Sigmoid colon (tissue), 4 donors: ENCODE measurements around the gene DTNBP1.

Experiments used
- EP300 ChIP-seq, 4 donors: sonication (generic); formaldehyde crosslinking; IDR thresholded peaks; one replicate each; pipeline ENCODE4 v1.6.1; 2017; ENCODE audit warnings: antibody characterized with exemption in 4 of 4
- POLR2A ChIP-seq, 2 donors: fragments of 450-650 bp; IDR thresholded peaks; one replicate each; pipeline ENCODE4 v1.6.1; 2016; ENCODE audit warnings: antibody characterized with exemption in 2 of 2, mild to moderate bottlenecking in 2 of 2, moderate library complexity in 2 of 2
- POLR2AphosphoS5 ChIP-seq, 4 donors: sonication (generic); formaldehyde crosslinking; IDR thresholded peaks; one replicate each; pipeline ENCODE4 v1.6.1; 2017; ENCODE audit warnings: antibody characterized with exemption in 4 of 4
- TF ChIP-seq, protein P1 (sequence below), 4 experiments: fragments of 450-650 bp in 3 of 4; fragments of 200-600 bp in 1 of 4; IDR thresholded peaks; one replicate each; pipeline ENCODE4 v1.5.1; 2016 to 2019; ENCODE audit warnings: antibody characterized with exemption in 4 of 4, mild to moderate bottlenecking in 3 of 4, moderate library complexity in 2 of 4

DNA sequence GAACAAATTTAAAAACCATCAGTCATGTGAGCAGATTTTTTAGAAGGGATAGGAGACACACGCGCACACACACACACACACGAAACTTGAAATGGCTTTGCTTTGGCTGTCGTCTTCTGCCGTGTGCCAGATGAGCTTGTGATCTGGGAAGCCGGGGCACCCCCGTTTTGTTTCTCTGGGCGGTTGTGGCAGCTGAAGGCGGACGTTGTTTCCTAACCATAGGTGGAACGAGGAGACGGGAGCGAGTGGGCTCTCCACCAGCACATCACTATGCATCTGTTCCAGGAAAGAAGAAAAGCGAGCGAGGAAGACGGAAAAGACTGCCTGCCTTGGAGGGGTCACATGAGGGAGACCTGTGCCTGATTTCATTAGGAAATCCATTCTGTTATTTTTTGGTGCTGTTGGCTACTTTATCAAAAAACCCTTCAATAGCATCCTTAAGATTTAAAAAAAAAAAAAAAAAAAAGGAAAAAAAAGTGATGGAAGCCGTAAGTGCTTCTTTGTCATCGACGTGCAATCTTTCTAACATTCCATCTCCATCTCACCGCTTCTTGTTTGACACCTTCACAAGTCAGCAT, 142.1 kb downstream of the DTNBP1 start:
- no peak for TF ChIP-seq POLR2A (IDR thresholded peaks at IDR 0.05)
- TF ChIP-seq, protein P1, sequence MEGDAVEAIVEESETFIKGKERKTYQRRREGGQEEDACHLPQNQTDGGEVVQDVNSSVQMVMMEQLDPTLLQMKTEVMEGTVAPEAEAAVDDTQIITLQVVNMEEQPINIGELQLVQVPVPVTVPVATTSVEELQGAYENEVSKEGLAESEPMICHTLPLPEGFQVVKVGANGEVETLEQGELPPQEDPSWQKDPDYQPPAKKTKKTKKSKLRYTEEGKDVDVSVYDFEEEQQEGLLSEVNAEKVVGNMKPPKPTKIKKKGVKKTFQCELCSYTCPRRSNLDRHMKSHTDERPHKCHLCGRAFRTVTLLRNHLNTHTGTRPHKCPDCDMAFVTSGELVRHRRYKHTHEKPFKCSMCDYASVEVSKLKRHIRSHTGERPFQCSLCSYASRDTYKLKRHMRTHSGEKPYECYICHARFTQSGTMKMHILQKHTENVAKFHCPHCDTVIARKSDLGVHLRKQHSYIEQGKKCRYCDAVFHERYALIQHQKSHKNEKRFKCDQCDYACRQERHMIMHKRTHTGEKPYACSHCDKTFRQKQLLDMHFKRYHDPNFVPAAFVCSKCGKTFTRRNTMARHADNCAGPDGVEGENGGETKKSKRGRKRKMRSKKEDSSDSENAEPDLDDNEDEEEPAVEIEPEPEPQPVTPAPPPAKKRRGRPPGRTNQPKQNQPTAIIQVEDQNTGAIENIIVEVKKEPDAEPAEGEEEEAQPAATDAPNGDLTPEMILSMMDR (IDR thresholded peaks at IDR 0.05) = no peak
- TF ChIP-seq POLR2AphosphoS5 (IDR thresholded peaks at IDR 0.05) = no peak
- no peak for TF ChIP-seq EP300 (IDR thresholded peaks at IDR 0.05)
